H9 (cell line): ENCODE results near the gene ZNF319. TPM values are rescaled to one million over a fixed set of nuclear protein-coding genes. Genes with fewer than 3 reads are reported as not detected.

Source experiments
- DNase-seq: peaks from one replicate; pipeline ENCODE4 v3.0.0-alpha.2; 2017
- H2AFZ ChIP-seq: one replicate; pipeline ENCODE4 v1.6.1; 2013; ENCODE audit warnings: mild to moderate bottlenecking, low read length, control low read depth, moderate library complexity
- H2AK5ac ChIP-seq: 2 replicates; pipeline ENCODE4 v1.6.1; 2013; ENCODE audit warnings: low read length, control low read depth, mixed read lengths; ENCODE audit not compliant: insufficient read length
- H2BK120ac ChIP-seq: one replicate; pipeline ENCODE4 v1.6.1; 2013; ENCODE audit warnings: low read depth, mild to moderate bottlenecking, low read length, control low read depth, inconsistent platforms; ENCODE audit not compliant: poor library complexity, severe bottlenecking
- H2BK12ac ChIP-seq: 2 replicates; pipeline ENCODE4 v1.6.1; 2013; ENCODE audit warnings: low read length, control low read depth, mixed read lengths, low read depth; ENCODE audit not compliant: insufficient read length
- H2BK15ac ChIP-seq: 2 replicates; pipeline ENCODE4 v1.6.1; 2013; ENCODE audit warnings: low read depth, low read length, control low read depth
- H2BK20ac ChIP-seq: one replicate; pipeline ENCODE4 v1.6.1; 2013; ENCODE audit warnings: low read depth, mild to moderate bottlenecking, low read length, control low read depth, inconsistent platforms; ENCODE audit not compliant: poor library complexity, severe bottlenecking
- H2BK5ac ChIP-seq: 2 replicates; pipeline ENCODE4 v1.6.1; 2013; ENCODE audit warnings: low read length, control low read depth, mixed read lengths; ENCODE audit not compliant: insufficient read length
- H3K14ac ChIP-seq: 2 replicates; pipeline ENCODE4 v1.6.1; 2013; ENCODE audit warnings: low read length, control low read depth; ENCODE audit not compliant: insufficient read depth
- H3K18ac ChIP-seq: 2 replicates; pipeline ENCODE4 v1.6.1; 2013; ENCODE audit warnings: low read depth, mild to moderate bottlenecking, mixed read lengths, low read length, control low read depth; ENCODE audit not compliant: insufficient read length
- H3K23ac ChIP-seq: 2 replicates; pipeline ENCODE4 v1.6.1; 2013; ENCODE audit warnings: low read length, control low read depth, mixed read lengths, low read depth; ENCODE audit not compliant: insufficient read length
- H3K23me2 ChIP-seq: 2 replicates; pipeline ENCODE4 v1.6.1; 2013; ENCODE audit warnings: low read depth, mild to moderate bottlenecking, mixed read lengths, low read length, control low read depth; ENCODE audit not compliant: insufficient read length, poor library complexity, severe bottlenecking
- H3K27ac ChIP-seq: 2 replicates; pipeline ENCODE4 v1.5.1; 2013; ENCODE audit warnings: low read length, control low read depth, mixed read lengths, low read depth; ENCODE audit not compliant: insufficient read length
- H3K27me3 ChIP-seq: 2 replicates; pipeline ENCODE4 v1.6.1; 2013; ENCODE audit warnings: low read length, control low read depth, inconsistent platforms; ENCODE audit not compliant: insufficient read depth
- H3K4ac ChIP-seq: 2 replicates; pipeline ENCODE4 v1.6.1; 2013; ENCODE audit warnings: low read depth, mild to moderate bottlenecking, control low read depth, inconsistent platforms, low read length, moderate library complexity
- H3K4me1 ChIP-seq: 2 replicates; pipeline ENCODE4 v1.6.1; 2013; ENCODE audit warnings: low read length, control low read depth, inconsistent platforms; ENCODE audit not compliant: insufficient read depth
- H3K4me2 ChIP-seq: 2 replicates; pipeline ENCODE4 v1.6.1; 2013; ENCODE audit warnings: low read length, control low read depth, mixed read lengths; ENCODE audit not compliant: insufficient read length, insufficient read depth
- H3K56ac ChIP-seq: 2 replicates; pipeline ENCODE4 v1.6.1; 2013; ENCODE audit warnings: low read depth, mild to moderate bottlenecking, mixed read lengths, low read length, control low read depth; ENCODE audit not compliant: insufficient read length
- H3K79me1 ChIP-seq: 2 replicates; pipeline ENCODE4 v1.6.1; 2013; ENCODE audit warnings: low read depth, mild to moderate bottlenecking, moderate library complexity, low read length, control low read depth, inconsistent platforms; ENCODE audit not compliant: insufficient read depth, poor library complexity, severe bottlenecking
- H3K79me2 ChIP-seq: 2 replicates; pipeline ENCODE4 v1.6.1; 2013; ENCODE audit warnings: low read length, control low read depth, inconsistent platforms; ENCODE audit not compliant: insufficient read depth
- H3K9ac ChIP-seq: 2 replicates; pipeline ENCODE4 v1.6.1; 2013; ENCODE audit warnings: low read length, control low read depth, mixed read lengths; ENCODE audit not compliant: insufficient read length; ENCODE audit errors: extremely low read depth
- H3K9me3 ChIP-seq: one replicate; pipeline ENCODE4 v1.6.1; 2013; ENCODE audit warnings: low read depth, low read length, inconsistent platforms; ENCODE audit not compliant: control insufficient read depth
- H3T11ph ChIP-seq: one replicate; pipeline ENCODE4 v1.6.1; 2013; ENCODE audit warnings: mild to moderate bottlenecking, low read length, control low read depth, inconsistent platforms
- H4K20me1 ChIP-seq: one replicate; pipeline ENCODE4 v1.6.1; 2013; ENCODE audit not compliant: control insufficient read depth, insufficient read length, insufficient read depth
- H4K5ac ChIP-seq: 2 replicates; pipeline ENCODE4 v1.6.1; 2013; ENCODE audit warnings: low read depth, mild to moderate bottlenecking, mixed read lengths, low read length, control low read depth; ENCODE audit not compliant: insufficient read length
- H4K8ac ChIP-seq: replicated peaks from 2 replicates; pipeline ENCODE4 v1.6.1; 2013; ENCODE audit warnings: low read length, control low read depth, mixed read lengths, low read depth; ENCODE audit not compliant: insufficient read length
- H4K91ac ChIP-seq: 2 replicates; pipeline ENCODE4 v1.6.1; 2013; ENCODE audit warnings: low read depth, mild to moderate bottlenecking, moderate library complexity, mixed read lengths, low read length, control low read depth; ENCODE audit not compliant: insufficient read length
- H3K27ac Mint-ChIP-seq, 3 experiments: 2 replicates in 2 of 3; 3 replicates in 1 of 3; pipeline ENCODE4 v1.8.0; 2020 to 2021; ENCODE audit warnings: mixed read lengths in 3 of 3, mild to moderate bottlenecking in 1 of 3, moderate library complexity in 1 of 3
- H3K27me3 Mint-ChIP-seq: 2 replicates; pipeline ENCODE4 v1.8.0; 2021; ENCODE audit warnings: low read depth, mild to moderate bottlenecking, moderate library complexity, mixed read lengths
- H3K36me3 Mint-ChIP-seq, 3 experiments: 2 replicates in 2 of 3; 3 replicates in 1 of 3; pipeline ENCODE4 v1.8.0; 2020 to 2021; ENCODE audit warnings: low read depth in 3 of 3, mixed read lengths in 3 of 3; ENCODE audit not compliant: insufficient read depth in 1 of 3
- H3K4me1 Mint-ChIP-seq, 2 experiments: 2 replicates each; pipeline ENCODE4 v1.8.0; 2020; ENCODE audit warnings: mixed read lengths in 2 of 2
- H3K4me3 Mint-ChIP-seq, 2 experiments: 2 replicates in 1 of 2; 3 replicates in 1 of 2; pipeline ENCODE4 v1.8.0; 2020 to 2021; ENCODE audit warnings: mild to moderate bottlenecking in 2 of 2, mixed read lengths in 2 of 2, moderate library complexity in 1 of 2
- H3K9me3 Mint-ChIP-seq, 2 experiments: 2 replicates in 1 of 2; 3 replicates in 1 of 2; pipeline ENCODE4 v1.8.0; 2020; ENCODE audit warnings: mild to moderate bottlenecking in 2 of 2, mixed read lengths in 2 of 2, moderate library complexity in 1 of 2
- WGBS: extraction: QIAGEN DNeasy Blood & Tissue Kit; methylation state at CpG from one replicate; pipeline ENCODE4 v1.1.7; 2013; ENCODE audit warnings: missing lambda C conversion rate, low lambda C conversion rate, mixed read lengths; ENCODE audit not compliant: insufficient read length; ENCODE audit errors: extremely low coverage; 5-methylcytosine and 5-hydroxymethylcytosine counted together
- total RNA-seq: library from RNA; stranded (reverse); gene quantifications from 2 replicates; pipeline ENCODE4 v1.2.1, GENCODE V29; 2021
- TF ChIP-seq, protein P1 (sequence below): fragments of 200-600 bp; sonication (generic); conservative IDR thresholded peaks from 3 replicates; pipeline ENCODE4 v1.8.0; 2021; ENCODE audit warnings: antibody characterized with exemption, mild to moderate bottlenecking

ZNF319 gene
- total RNA-seq, 1 experiment from 2014 or later: 5.6 TPM

DNA sequence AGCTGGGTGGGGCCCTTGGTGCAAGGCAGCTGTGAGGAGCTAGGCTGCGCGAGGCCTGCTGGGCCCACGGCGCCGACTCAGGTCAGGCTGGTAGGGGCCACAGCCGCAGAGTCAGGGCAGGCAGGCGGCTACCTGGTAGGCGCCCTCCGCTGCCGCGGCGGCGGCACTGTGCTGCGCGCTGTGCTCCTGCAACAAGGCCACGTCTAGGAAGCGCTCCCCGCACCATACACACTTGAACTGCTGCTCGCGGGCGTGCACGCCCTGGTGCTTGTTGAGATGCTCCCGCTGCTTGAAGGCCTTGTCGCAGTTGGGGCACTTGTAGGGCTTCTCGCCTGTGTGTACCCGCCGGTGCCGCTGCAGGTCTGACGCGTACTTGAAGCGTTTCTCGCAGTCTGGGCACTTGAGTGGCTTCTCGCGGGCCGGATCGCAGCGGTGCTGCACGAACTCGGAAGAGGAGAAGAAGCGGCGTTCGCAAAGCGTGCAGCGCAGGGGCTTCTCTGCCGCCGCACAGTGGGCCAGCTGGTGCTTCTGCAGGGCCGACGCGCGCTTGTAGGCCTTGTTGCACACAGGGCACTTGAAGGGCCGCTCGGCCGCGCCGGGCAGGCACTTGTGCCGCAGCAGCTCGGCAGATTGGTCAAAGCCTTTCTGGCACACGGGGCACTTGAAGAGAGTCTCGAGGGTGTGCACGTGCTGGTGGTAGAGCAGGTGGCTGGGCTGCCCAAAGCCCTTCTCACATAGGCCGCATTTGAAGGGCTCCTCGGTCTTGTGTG lies 3.9 kb downstream of the ZNF319 start:
- no peak overlapping the region for H2BK12ac ChIP-seq
- H2BK5ac ChIP-seq: no peak overlapping the region
- no peak for DNase-seq
- no peaks in the 10 kb centered on the region for H4K20me1 ChIP-seq
- no peak overlapping the region for H3K56ac ChIP-seq
- WGBS: no CpG with 5 or more reads among the region's 62 CpGs
- H3K79me1 ChIP-seq: no peaks in the 10 kb centered on the region
- Mint-ChIP-seq H3K9me3 (no peaks in the 10 kb centered on the region), H3K4me1 (peaks cover 17 to 20% of the 10 kb centered on the region in 2 experiments), H3K27me3 (no peaks in the 10 kb centered on the region; the same call in 1 of the 2 replicates), H3K4me3 (no peak overlapping the region), H3K36me3 (peaks cover 4 to 14% (median 12%) of the 10 kb centered on the region in 3 experiments; a peak in 6 of 7 replicates), H3K27ac (no peak overlapping the region)
- no peaks in the 10 kb centered on the region for H3K9me3 ChIP-seq
- no peak overlapping the region for H3K18ac ChIP-seq
- no peaks in the 10 kb centered on the region for H3K79me2 ChIP-seq
- H4K5ac ChIP-seq: no peak overlapping the region
- no peak overlapping the region for H3T11ph ChIP-seq
- no peak overlapping the region for H2BK20ac ChIP-seq
- no peak overlapping the region; the same call in 1 of the 2 replicates for H3K14ac ChIP-seq
- TF ChIP-seq, protein P1, sequence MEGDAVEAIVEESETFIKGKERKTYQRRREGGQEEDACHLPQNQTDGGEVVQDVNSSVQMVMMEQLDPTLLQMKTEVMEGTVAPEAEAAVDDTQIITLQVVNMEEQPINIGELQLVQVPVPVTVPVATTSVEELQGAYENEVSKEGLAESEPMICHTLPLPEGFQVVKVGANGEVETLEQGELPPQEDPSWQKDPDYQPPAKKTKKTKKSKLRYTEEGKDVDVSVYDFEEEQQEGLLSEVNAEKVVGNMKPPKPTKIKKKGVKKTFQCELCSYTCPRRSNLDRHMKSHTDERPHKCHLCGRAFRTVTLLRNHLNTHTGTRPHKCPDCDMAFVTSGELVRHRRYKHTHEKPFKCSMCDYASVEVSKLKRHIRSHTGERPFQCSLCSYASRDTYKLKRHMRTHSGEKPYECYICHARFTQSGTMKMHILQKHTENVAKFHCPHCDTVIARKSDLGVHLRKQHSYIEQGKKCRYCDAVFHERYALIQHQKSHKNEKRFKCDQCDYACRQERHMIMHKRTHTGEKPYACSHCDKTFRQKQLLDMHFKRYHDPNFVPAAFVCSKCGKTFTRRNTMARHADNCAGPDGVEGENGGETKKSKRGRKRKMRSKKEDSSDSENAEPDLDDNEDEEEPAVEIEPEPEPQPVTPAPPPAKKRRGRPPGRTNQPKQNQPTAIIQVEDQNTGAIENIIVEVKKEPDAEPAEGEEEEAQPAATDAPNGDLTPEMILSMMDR: no peak
- no peak overlapping the region for H4K8ac ChIP-seq
- no peak overlapping the region for H3K23ac ChIP-seq
- H3K4me2 ChIP-seq: no peak overlapping the region
- H2BK15ac ChIP-seq: no peak overlapping the region
- H3K27me3 ChIP-seq: no peaks in the 10 kb centered on the region
- no peak overlapping the region for H2AFZ ChIP-seq
- H3K4me1 ChIP-seq: peaks cover 2% of the 10 kb centered on the region; the same call in 1 of the 2 replicates
- no peak overlapping the region for H2BK120ac ChIP-seq
- H3K23me2 ChIP-seq: peaks cover 8% of the 10 kb centered on the region
- H3K4ac ChIP-seq: no peak overlapping the region
- H4K91ac ChIP-seq: no peak overlapping the region
- H3K9ac ChIP-seq: no peak overlapping the region
- no peak overlapping the region for H3K27ac ChIP-seq
- no peak overlapping the region for H2AK5ac ChIP-seq
